HL-60 (cell line): ENCODE measurements around the gene CEACAM21.

Experiments used
- DNase-seq, 2 experiments: peaks; one replicate each; pipeline ENCODE4 v3.0.0-alpha.2; 2010 to 2020; ENCODE audit warnings: low read depth in 1 of 2, low spot score in 1 of 2
- H3K27ac ChIP-seq: fragments of 250-450 bp; sonication (Bioruptor Pico); replicated peaks from 2 replicates; pipeline ENCODE4 v1.5.1; 2020; ENCODE audit warnings: mild to moderate bottlenecking, moderate library complexity
- H3K27me3 ChIP-seq: fragments of 250-450 bp; sonication (Bioruptor Pico); 2 replicates; pipeline ENCODE4 v1.5.1; 2021; ENCODE audit warnings: mild to moderate bottlenecking, moderate library complexity; ENCODE audit not compliant: insufficient read depth, poor library complexity, severe bottlenecking
- H3K4me3 ChIP-seq: replicated peaks from 2 replicates; pipeline ENCODE4 v1.5.1; 2011; ENCODE audit warnings: mild to moderate bottlenecking, control low read depth, low read length; ENCODE audit not compliant: insufficient read depth
- CTCF ChIP-seq: IDR thresholded peaks from one replicate; pipeline ENCODE4 v1.5.1; 2011; ENCODE audit warnings: low read length, control low read depth, inconsistent platforms; ENCODE audit not compliant: insufficient read depth
- GABPA ChIP-seq: IDR thresholded peaks from 2 replicates; pipeline ENCODE4 v1.6.1; 2012; ENCODE audit warnings: low read depth
- POLR2AphosphoS5 ChIP-seq: IDR thresholded peaks from 2 replicates; pipeline ENCODE4 v1.6.1; 2012; ENCODE audit warnings: low read depth
- REST ChIP-seq: IDR thresholded peaks from 2 replicates; pipeline ENCODE4 v1.6.1; 2012; ENCODE audit warnings: low read depth; ENCODE audit not compliant: insufficient replicate concordance
- SPI1 ChIP-seq: IDR thresholded peaks from 2 replicates; pipeline ENCODE4 v1.6.1; 2012; ENCODE audit warnings: low read depth, mild to moderate bottlenecking, borderline replicate concordance

CEACAM21 gene

GRCh38 chr19:41599175-41599966, 23.4 kb downstream of the CEACAM21 start:
- H3K4me3 ChIP-seq, result no peak overlapping the region
- TF ChIP-seq POLR2AphosphoS5 (no peak), REST (no peak), SPI1 (no peak), GABPA (no peak), CTCF (no peak)
- H3K27ac ChIP-seq, result no peak overlapping the region
- no peak for DNase-seq
- no peaks in the 10 kb centered on the region for H3K27me3 ChIP-seq

GRCh38 chr19:41601771-41602170, 25.8 kb downstream of the CEACAM21 start:
- TF ChIP-seq REST, result no peak
- no peak for TF ChIP-seq POLR2AphosphoS5
- TF ChIP-seq SPI1, result no peak
- no peak for TF ChIP-seq GABPA
- no peak for TF ChIP-seq CTCF
- no peaks in the 10 kb centered on the region for H3K27me3 ChIP-seq
- H3K4me3 ChIP-seq, result no peak overlapping the region
- no peak overlapping the region for H3K27ac ChIP-seq
- no peak for DNase-seq

- no peak for DNase-seq
- Histone ChIP-seq H3K4me3 (no peak overlapping the region), H3K27me3 (no peaks in the 10 kb centered on the region), H3K27ac (no peak overlapping the region)
- TF ChIP-seq SPI1 (no peak), CTCF (no peak), GABPA (no peak), REST (no peak), POLR2AphosphoS5 (no peak)
Measured at GRCh38 chr19:41604831-41605230, 28.9 kb downstream of the CEACAM21 start.
